Breast epithelium (tissue), 3 donors: ENCODE measurements around the gene NDFIP2.

ENCODE experiments used
- POLR2A ChIP-seq: fragments of 450-650 bp; IDR thresholded peaks from one replicate; pipeline ENCODE4 v1.6.1; 2016; ENCODE audit warnings: antibody characterized with exemption, mild to moderate bottlenecking, moderate library complexity
- POLR2AphosphoS5 ChIP-seq, 3 donors: sonication (generic); formaldehyde crosslinking; IDR thresholded peaks; one replicate each; pipeline ENCODE4 v1.6.1; 2017; ENCODE audit warnings: antibody characterized with exemption in 3 of 3
- TF ChIP-seq, protein P1 (sequence below), 3 donors: fragments of 450-650 bp; IDR thresholded peaks; one replicate each; pipeline ENCODE4 v1.5.1; 2016 to 2017; ENCODE audit warnings: antibody characterized with exemption in 3 of 3, mild to moderate bottlenecking in 3 of 3, moderate library complexity in 3 of 3

DNA sequence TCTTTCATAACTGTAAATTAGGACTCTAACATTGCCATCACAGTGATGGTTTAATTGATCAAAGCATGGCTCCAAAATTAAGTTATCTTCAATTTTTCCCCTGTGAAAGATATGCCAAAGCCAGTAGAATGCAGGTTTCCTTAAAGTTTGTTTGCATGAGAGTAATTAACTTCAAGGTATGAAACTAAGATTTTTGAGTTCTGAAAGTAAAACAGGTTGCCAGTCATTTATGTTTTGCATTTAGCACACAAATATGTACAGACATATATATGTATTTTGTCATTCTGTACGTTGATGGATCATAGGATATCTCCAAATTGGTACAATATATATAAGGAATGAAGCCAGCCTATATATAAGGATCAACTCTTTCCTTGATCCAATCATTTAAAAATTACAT, 23.6 kb upstream of the NDFIP2 start:
- TF ChIP-seq POLR2AphosphoS5 (IDR thresholded peaks at IDR 0.05) (no peak), POLR2A (no peak)
- TF ChIP-seq, protein P1, sequence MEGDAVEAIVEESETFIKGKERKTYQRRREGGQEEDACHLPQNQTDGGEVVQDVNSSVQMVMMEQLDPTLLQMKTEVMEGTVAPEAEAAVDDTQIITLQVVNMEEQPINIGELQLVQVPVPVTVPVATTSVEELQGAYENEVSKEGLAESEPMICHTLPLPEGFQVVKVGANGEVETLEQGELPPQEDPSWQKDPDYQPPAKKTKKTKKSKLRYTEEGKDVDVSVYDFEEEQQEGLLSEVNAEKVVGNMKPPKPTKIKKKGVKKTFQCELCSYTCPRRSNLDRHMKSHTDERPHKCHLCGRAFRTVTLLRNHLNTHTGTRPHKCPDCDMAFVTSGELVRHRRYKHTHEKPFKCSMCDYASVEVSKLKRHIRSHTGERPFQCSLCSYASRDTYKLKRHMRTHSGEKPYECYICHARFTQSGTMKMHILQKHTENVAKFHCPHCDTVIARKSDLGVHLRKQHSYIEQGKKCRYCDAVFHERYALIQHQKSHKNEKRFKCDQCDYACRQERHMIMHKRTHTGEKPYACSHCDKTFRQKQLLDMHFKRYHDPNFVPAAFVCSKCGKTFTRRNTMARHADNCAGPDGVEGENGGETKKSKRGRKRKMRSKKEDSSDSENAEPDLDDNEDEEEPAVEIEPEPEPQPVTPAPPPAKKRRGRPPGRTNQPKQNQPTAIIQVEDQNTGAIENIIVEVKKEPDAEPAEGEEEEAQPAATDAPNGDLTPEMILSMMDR (IDR thresholded peaks at IDR 0.05), result no peak
